Breast epithelium (tissue), 4 donors: Measurements from ENCODE around the gene CEP112. TPM values are rescaled to one million over a fixed set of nuclear protein-coding genes. Genes with fewer than 3 reads are reported as not detected.

Experiments
- DNase-seq, 2 donors: peaks; one replicate each; pipeline ENCODE4 v3.0.0-alpha.2; 2019; ENCODE audit warnings: low spot score in 2 of 2
- H3K27ac ChIP-seq, 2 donors: fragments of 200-600 bp; sonication (generic) in 1 of 2; one replicate each; pipeline ENCODE4 v1.5.1; 2016 to 2019; ENCODE audit warnings: mild to moderate bottlenecking in 1 of 2
- H3K27me3 ChIP-seq, 2 donors: fragments of 200-600 bp; sonication (generic) in 1 of 2; one replicate each; pipeline versions ENCODE4 v1.5.1 to v1.6.0; 2017 to 2019; ENCODE audit warnings: control low read depth in 1 of 2, mild to moderate bottlenecking in 1 of 2
- H3K36me3 ChIP-seq: fragments of 200-600 bp; one replicate; pipeline ENCODE4 v1.5.1; 2019
- H3K4me1 ChIP-seq, 2 donors: fragments of 200-600 bp; sonication (generic); one replicate each; pipeline ENCODE4 v1.5.1; 2016 to 2019; ENCODE audit warnings: control low read depth in 1 of 2
- H3K4me3 ChIP-seq, 3 donors: fragments of 200-600 bp; sonication (generic); 1 replicate in 2 of 3; 2 replicates in 1 of 3; pipeline ENCODE4 v1.5.1; 2016 to 2019; ENCODE audit warnings: mild to moderate bottlenecking in 3 of 3, moderate library complexity in 2 of 3
- H3K9me3 ChIP-seq, 2 donors: fragments of 200-600 bp; sonication (generic) in 1 of 2; one replicate each; pipeline ENCODE4 v1.5.1; 2016 to 2019; ENCODE audit warnings: control low read depth in 1 of 2
- CTCF ChIP-seq, 3 donors: fragments of 450-650 bp; IDR thresholded peaks; one replicate each; pipeline ENCODE4 v1.5.1; 2016 to 2017; ENCODE audit warnings: antibody characterized with exemption in 3 of 3, mild to moderate bottlenecking in 3 of 3, moderate library complexity in 3 of 3
- POLR2A ChIP-seq: fragments of 450-650 bp; IDR thresholded peaks from one replicate; pipeline ENCODE4 v1.6.1; 2016; ENCODE audit warnings: antibody characterized with exemption, mild to moderate bottlenecking, moderate library complexity
- POLR2AphosphoS5 ChIP-seq, 3 donors: sonication (generic); formaldehyde crosslinking; IDR thresholded peaks; one replicate each; pipeline ENCODE4 v1.6.1; 2017; ENCODE audit warnings: antibody characterized with exemption in 3 of 3
- intact Hi-C: fragments of 100-400 bp; cut with DNase I; formaldehyde crosslinking; loops from one replicate; pipeline ENCODE4 v1.15.1; 2023; ENCODE audit warnings: low total_unique reads
- total RNA-seq, 3 donors: library from RNA; depleted of rRNA; stranded (reverse); fragments of >200 nt; gene quantifications; one replicate each; pipeline ENCODE4 v1.1.0, GENCODE V29; 2016

CEP112 gene
- total RNA-seq, 3 donors from 2014 or later, result 12.9 to 27.2 (median 18.0) TPM

- H3K4me1 ChIP-seq, result no peaks in the 10 kb centered on the region
- no peak overlapping the region for H3K4me3 ChIP-seq
- DNase-seq, result no peak
- no peaks in the 10 kb centered on the region for H3K27me3 ChIP-seq
- no peak for TF ChIP-seq CTCF (IDR thresholded peaks at IDR 0.05)
- TF ChIP-seq POLR2AphosphoS5 (IDR thresholded peaks at IDR 0.05), result no peak
- TF ChIP-seq POLR2A, result no peak
- intact Hi-C loops, result no loop called here
- H3K27ac ChIP-seq, result no peak overlapping the region
- H3K36me3 ChIP-seq, result no peaks in the 10 kb centered on the region
- no peaks in the 10 kb centered on the region for H3K9me3 ChIP-seq
Measured at GRCh38 chr17:66178642-66179041, 13.3 kb downstream of the CEP112 start.

GRCh38 chr17:66177048-66177447 lies 14.9 kb downstream of the CEP112 start:
- Histone ChIP-seq H3K4me3 (no peak overlapping the region), H3K27ac (no peak overlapping the region), H3K9me3 (no peaks in the 10 kb centered on the region), H3K36me3 (no peaks in the 10 kb centered on the region), H3K27me3 (no peaks in the 10 kb centered on the region), H3K4me1 (no peaks in the 10 kb centered on the region)
- TF ChIP-seq POLR2AphosphoS5 (IDR thresholded peaks at IDR 0.05) (no peak), CTCF (IDR thresholded peaks at IDR 0.05) (no peak), POLR2A (no peak)
- no peak for DNase-seq
- intact Hi-C loops, result no loop called here

GRCh38 chr17:66175892-66176291 lies 16.0 kb downstream of the CEP112 start:
- TF ChIP-seq POLR2AphosphoS5 (IDR thresholded peaks at IDR 0.05) (no peak), POLR2A (no peak), CTCF (IDR thresholded peaks at IDR 0.05) (no peak)
- no peak for DNase-seq

GRCh38 chr17:66172691-66173223 lies 19.2 kb downstream of the CEP112 start:
- H3K27me3 ChIP-seq, result no peaks in the 10 kb centered on the region
- no peaks in the 10 kb centered on the region for H3K36me3 ChIP-seq
- TF ChIP-seq POLR2A, result no peak
- TF ChIP-seq CTCF (IDR thresholded peaks at IDR 0.05), result no peak
- no peak for TF ChIP-seq POLR2AphosphoS5 (IDR thresholded peaks at IDR 0.05)
- no peak overlapping the region for H3K4me3 ChIP-seq
- H3K9me3 ChIP-seq, result no peaks in the 10 kb centered on the region
- intact Hi-C loops, result no loop called here
- DNase-seq, result no peak
- no peak overlapping the region for H3K27ac ChIP-seq
- H3K4me1 ChIP-seq, result no peaks in the 10 kb centered on the region

More at GRCh38 chr17:66175892-66176291, 16.0 kb downstream of the CEP112 start:
- Histone ChIP-seq H3K27me3 (no peaks in the 10 kb centered on the region), H3K4me3 (no peak overlapping the region), H3K36me3 (no peaks in the 10 kb centered on the region), H3K9me3 (no peaks in the 10 kb centered on the region), H3K4me1 (no peaks in the 10 kb centered on the region), H3K27ac (no peak overlapping the region)
- intact Hi-C loops, result no loop called here

- Histone ChIP-seq H3K27ac (no peak overlapping the region), H3K36me3 (no peaks in the 10 kb centered on the region), H3K9me3 (no peaks in the 10 kb centered on the region), H3K4me3 (no peak overlapping the region), H3K27me3 (no peaks in the 10 kb centered on the region), H3K4me1 (no peaks in the 10 kb centered on the region)
- no peak for DNase-seq
- TF ChIP-seq POLR2AphosphoS5 (IDR thresholded peaks at IDR 0.05), result no peak
- no peak for TF ChIP-seq CTCF (IDR thresholded peaks at IDR 0.05)
- TF ChIP-seq POLR2A, result no peak
- intact Hi-C loops, result no loop called here
Measured at GRCh38 chr17:66172144-66172543, 19.8 kb downstream of the CEP112 start.
